GF-D8 (cell line): ENCODE data around the gene GRIK2.

ENCODE experiments used
- DNase-seq: peaks from one replicate; lab custom pipeline; 2025; lab: John Stamatoyannopoulos, UW

Gene GRIK2

GRCh38 chr6:101400326-101401135 is 7.0 kb downstream of the GRIK2 start:
- DNase-seq, result no peak

GRCh38 chr6:101401171-101401570 is 7.7 kb downstream of the GRIK2 start:
- no peak for DNase-seq

- DNase-seq, result no peak
These were observed 8.5 kb downstream of the GRIK2 start for GRCh38 chr6:101401792-101402621.

GRCh38 chr6:101402622-101403031 is 9.1 kb downstream of the GRIK2 start:
- no peak for DNase-seq

- no peak for DNase-seq
These were observed 9.9 kb downstream of the GRIK2 start for GRCh38 chr6:101403216-101403945.

- DNase-seq, result no peak
These were observed 11.3 kb downstream of the GRIK2 start for GRCh38 chr6:101404775-101405174.

- DNase-seq, result no peak
These were observed 20.3 kb downstream of the GRIK2 start for GRCh38 chr6:101413773-101414172.

GRCh38 chr6:101417900-101418299 is 24.4 kb downstream of the GRIK2 start:
- no peak for DNase-seq

GRCh38 chr6:101422251-101422650 is 28.7 kb downstream of the GRIK2 start:
- no peak for DNase-seq

GRCh38 chr6:101422811-101423210 is 29.3 kb downstream of the GRIK2 start:
- DNase-seq, result no peak

GRCh38 chr6:101429270-101429669 is 35.8 kb downstream of the GRIK2 start:
- DNase-seq, result no peak

- no peak for DNase-seq
These were observed 36.3 kb downstream of the GRIK2 start for GRCh38 chr6:101429845-101430244.

- DNase-seq, result no peak
These were observed 39.6 kb downstream of the GRIK2 start for GRCh38 chr6:101433141-101433540.

GRCh38 chr6:101434601-101435000 is 41.1 kb downstream of the GRIK2 start:
- no peak for DNase-seq

- DNase-seq, result no peak
These were observed 41.5 kb downstream of the GRIK2 start for GRCh38 chr6:101435038-101435437.

GRCh38 chr6:101439790-101440189 is 46.3 kb downstream of the GRIK2 start:
- no peak for DNase-seq

- no peak for DNase-seq
These were observed 49.8 kb downstream of the GRIK2 start for GRCh38 chr6:101443315-101443714.

GRCh38 chr6:101444717-101445116 is 51.2 kb downstream of the GRIK2 start:
- DNase-seq, result no peak

GRCh38 chr6:101445527-101445926 is 52.0 kb downstream of the GRIK2 start:
- DNase-seq, result no peak

- no peak for DNase-seq
These were observed 57.4 kb downstream of the GRIK2 start for GRCh38 chr6:101450901-101451300.

GRCh38 chr6:101451981-101452380 is 58.5 kb downstream of the GRIK2 start:
- DNase-seq, result no peak

- no peak for DNase-seq
These were observed 59.7 kb downstream of the GRIK2 start for GRCh38 chr6:101453221-101453620.
